ENCODE data around the gene NHLRC4.

The NHLRC4 gene

DNA sequence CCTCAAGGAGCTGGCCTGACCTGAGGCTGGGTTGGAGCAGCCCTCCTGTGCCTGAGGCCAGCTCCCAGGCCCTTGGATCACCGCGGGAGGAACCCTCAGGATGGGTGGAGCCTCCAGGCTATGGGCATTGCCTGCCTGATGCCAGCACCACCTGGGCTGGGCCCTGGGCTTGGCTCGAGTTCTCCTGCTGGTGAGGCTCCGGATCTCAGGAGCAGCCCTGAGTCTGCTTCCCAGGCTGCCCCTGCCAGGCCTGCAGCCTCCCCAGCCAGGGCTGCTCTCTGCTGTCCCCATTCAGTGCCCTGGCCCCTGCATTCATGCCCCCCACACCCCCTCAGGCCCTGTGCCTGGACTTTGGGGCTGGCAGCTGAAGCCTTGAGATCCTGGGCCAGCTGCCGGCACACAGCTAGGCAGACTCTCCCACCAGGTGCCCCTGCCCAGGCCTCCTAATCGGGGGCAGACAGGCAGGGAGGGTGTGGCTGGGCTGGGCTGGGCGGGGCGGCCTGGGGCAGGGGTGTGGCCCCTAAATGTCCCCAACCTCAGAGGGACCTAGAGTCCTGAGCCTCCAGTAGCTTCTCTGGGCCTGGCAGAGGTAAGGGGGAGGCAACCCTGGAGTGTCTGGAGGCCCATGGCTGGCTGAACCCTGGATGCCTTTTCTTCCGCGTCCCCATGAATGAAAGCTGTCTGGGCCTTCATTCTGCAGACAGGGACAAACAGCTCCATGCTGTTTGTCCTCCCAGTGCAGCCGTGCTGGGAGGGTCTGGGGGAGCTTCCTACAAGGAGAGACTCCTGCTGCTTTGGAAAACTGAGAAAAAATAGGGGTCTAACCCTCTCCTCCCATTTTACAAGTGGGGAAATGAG lies 1.8 kb downstream of the NHLRC4 start:
- DNase-seq, result no peak

DNA sequence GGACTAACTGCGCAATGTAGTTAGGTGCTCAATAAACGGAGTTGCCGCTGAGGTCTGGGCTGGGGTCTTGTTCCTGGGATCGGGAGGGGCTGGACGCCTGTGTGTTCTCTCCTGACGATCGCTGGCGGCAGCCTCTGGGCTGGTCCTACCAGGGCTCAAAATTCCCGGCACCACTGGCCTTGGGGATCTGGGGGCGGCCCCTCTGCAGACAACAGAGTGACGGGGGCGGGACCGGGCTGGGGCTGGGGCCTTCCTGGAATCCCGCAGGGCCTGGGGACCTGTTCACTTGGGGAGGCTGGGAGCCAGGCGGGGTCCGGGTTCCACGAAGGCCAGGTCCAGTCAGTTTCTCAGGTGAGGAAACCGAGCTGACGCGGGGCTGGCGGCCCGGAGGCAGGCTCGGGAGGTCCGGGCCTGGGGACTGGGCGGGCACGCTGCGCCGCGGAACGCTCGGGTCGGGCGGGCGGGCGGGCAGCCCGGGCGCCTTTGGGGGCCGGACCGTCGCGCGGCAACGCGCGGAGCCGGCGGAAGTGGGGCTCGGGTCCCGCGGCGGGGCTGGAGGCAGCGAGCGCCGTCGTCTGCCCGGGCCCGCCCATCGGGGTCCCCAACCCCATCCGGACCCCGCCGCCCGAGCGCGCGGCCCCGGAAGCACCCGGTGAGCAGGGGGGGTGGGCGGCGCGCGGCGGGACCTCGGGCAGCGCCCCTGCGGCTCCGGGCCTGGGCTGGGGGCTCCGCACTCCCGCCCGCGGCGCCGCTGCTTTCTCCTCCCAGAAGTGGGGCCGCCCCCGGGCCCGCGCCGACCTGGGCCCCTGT lies 2.8 kb downstream of the NHLRC4 start, which contains the start of gene PIGQ:
Gene PIGQ, plus strand, starts transcription at position 524 of the 810 bp plus-strand sequence. CDS start 4,107 bp downstream, outside the sequence.
- peak; percentile 74 for DNase-seq

DNA sequence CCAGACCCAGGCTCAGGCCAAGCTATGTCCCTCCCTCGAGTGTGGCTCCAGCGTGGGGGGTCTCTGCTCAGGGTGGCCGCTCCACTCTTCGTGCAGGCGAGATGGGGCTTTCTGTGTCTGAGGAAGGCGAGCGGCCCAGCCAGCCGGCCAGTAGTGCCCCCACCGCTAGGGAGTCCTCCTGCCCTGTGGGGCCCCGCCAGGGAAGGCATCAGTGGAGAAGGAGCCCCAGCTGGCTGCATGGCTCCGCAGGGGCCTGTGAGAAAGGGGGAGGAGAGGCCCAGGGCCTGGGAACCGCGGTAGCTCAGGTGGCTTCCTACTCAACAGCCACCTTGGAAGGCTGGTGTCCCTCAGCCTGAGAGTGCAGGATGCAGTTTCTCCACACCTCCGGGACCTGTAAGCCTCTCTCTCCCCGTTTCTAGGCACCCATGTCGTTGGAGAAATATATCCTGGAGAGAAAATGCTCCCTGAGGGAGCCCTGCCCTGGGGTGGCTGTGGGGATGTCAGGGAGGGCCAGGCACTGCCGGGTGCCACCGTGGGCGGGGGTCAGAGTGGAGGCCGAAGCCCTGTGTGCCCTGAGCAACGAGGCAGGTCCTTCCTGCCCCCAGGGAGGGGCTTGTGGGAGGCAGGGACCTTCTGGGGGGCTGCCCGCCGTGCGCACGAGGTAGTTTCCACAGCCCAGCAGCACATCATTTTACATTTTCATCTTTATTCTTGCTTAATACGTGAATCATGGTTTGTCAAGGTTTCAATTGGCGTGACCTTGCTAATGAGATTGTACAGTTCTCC lies 6.3 kb downstream of the NHLRC4 start:
- DNase-seq, result no peak

DNA sequence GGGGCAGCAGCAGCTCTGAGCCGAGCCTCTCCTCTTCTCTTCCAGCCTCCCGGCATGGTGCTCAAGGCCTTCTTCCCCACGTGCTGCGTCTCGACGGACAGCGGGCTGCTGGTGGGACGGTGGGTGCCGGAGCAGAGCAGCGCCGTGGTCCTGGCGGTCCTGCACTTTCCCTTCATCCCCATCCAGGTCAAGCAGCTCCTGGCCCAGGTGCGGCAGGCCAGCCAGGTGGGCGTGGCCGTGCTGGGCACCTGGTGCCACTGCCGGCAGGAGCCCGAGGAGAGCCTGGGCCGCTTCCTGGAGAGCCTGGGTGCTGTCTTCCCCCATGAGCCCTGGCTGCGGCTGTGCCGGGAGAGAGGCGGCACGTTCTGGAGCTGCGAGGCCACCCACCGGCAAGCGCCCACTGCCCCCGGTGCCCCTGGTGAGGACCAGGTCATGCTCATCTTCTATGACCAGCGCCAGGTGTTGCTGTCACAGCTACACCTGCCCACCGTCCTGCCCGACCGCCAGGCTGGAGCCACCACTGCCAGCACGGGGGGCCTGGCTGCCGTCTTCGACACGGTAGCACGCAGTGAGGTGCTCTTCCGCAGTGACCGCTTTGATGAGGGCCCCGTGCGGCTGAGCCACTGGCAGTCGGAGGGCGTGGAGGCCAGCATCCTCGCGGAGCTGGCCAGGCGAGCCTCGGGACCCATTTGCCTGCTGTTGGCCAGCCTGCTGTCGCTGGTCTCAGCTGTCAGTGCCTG lies 7.4 kb downstream of the NHLRC4 start:
- DNase-seq, result no peak

DNA sequence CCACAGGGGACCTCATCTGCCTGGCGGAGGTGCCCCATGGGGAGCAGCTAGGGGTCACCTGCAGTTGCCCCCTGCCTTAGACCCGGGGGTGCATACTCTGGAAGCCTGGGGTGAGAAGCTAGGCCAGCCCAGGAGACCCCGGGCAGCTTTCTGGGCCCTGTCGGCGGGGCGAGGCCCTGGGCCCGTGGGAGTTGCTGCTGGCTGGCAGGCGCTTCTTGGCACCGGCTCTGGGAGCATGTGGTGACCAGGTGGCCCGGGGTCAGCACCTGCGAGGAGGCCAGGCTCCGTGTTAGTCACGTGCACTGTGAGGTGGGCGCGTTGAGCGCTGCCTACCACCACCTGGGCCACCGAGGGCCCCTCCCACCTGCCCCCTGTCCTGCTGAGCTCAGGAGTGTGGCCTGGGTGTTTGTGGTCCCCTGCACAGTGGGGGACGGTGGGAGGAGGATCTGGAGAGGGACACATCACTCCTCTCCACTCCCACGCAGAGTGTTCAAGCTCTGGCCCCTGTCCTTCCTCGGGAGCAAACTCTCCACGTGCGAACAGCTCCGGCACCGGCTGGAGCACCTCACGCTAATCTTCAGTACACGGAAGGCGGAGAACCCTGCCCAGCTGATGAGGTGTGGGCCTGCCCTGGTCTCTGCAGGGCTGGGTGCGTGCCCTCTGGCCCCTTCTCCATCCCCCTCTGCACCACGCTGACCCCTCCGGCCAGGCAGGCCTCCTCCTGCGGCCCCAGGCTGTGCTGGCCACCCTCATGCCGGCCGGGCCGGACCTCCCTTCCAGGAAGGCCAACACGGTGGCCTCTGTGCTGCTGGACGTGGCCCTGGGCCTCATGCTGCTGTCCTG lies 8.8 kb downstream of the NHLRC4 start:
- no peak for DNase-seq

DNA sequence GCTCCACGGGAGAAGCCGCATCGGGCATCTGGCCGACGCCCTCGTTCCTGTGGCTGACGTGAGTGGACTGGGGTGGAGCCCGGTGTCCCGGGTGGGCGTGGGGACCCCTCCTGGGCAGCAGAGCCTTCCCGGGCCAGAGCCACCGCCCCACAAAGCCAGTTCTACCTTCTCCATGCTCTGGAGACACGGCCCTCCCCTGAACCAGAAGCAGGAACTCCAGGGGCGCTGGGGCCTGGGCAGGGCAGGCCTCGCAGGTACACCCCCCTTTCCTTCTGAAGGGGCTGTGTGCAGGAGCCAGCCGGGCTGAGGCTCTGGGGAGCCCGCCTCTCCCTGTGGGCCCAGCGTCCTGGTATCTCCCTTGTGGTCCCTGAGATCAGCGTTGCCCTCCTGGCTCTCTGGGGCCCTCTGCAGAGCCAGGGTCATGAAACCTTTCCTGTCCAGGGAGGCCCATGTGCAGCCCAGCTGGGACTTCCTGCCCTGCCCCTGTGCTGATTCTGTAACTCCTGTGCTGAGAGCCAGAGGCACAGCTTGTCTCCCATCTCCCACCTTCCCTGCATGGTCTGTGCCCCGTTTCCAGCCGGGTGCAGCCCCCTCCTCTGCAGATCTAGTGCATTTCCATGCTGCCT lies 9.5 kb downstream of the NHLRC4 start:
- no peak for DNase-seq

DNA sequence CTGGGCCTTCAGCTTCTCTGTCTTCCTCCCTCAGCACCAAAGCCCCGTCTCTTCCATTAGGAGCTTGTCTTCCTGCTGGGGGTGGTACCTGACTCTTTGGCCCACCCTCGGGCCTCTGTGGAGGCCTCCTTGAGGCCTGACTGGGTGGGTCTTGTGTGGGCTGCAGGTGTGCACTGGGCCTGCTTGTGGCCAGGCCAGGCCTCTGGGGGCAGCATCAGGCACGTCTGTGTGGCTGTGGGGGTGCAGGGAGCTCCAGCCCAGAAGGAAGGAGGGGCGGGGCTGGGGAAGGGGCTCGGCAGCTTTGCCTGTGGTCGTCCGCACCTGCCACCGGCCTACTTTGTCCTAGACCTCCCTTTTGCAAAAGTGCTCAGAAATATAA lies 10.0 kb downstream of the NHLRC4 start:
- DNase-seq, result no peak

DNA sequence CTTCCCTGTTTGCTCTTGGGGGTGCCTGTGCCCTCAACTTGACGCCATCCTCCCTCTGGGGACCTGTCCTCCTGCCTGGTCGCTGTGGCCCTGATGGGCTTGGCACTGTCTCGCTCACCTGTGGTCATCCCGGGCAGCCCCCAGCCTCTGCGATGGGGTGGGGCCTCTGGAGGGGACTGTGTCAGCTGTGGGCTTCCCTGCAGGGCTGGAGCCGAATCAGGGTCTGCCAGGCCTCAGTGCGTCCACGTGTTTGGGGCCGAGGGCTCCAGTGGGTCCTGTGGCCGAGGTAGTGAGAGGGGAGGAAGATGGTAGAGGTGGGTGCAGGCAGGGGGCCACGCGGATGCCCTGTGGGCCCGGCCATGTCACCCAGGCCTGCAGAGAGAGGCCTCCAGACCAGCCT lies 11.0 kb downstream of the NHLRC4 start:
- DNase-seq, result no peak

DNA sequence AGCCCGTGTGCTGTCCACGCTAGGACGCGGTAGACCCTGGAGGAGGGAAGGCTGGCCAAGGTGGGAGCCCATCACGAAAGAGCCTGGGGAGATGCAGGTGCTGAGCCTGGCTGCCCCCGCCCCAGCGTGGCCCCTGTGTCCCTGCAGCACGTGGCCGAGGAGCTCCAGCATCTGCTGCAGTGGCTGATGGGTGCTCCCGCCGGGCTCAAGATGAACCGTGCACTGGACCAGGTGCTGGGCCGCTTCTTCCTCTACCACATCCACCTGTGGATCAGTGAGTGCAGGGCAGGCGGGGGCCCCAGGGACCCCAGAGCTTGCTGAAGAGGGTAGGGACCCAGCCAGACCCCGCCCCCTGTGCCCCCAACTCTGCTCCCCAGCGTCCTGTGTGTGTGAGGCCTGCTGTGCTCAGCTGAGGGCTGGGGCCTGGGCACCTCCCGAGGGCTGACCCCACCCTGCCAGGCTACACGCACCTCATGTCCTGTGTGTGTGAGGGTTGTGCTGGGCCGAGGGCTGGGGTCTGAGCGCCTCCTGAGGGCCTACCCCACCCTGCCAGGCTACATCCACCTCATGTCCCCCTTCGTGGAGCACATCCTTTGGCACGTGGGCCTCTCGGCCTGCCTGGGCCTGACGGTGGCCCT lies 11.5 kb downstream of the NHLRC4 start:
- no peak for DNase-seq

DNA sequence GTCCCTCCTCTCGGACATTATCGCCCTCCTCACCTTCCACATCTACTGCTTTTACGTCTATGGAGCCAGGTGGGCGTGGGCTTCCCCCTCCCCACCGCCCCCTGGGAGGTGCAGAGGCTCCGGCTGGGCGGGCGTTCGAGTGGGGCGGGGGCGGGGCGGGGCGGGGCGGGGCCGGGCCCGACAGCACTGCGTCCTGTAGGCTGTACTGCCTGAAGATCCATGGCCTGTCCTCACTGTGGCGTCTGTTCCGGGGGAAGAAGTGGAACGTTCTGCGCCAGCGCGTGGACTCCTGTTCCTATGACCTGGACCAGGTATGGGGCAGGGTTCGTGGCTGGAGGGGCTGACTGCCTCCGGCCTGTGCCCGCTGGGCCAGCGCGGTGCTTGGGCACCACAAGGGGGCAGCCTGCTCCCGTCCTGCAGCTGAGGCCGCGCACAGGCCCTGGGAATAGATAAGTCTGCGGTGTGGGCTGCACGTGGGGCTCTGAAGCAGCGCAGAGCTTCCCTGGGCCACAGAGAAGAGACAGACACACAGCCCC lies 12.1 kb downstream of the NHLRC4 start:
- peak; percentile 74 for DNase-seq

DNA sequence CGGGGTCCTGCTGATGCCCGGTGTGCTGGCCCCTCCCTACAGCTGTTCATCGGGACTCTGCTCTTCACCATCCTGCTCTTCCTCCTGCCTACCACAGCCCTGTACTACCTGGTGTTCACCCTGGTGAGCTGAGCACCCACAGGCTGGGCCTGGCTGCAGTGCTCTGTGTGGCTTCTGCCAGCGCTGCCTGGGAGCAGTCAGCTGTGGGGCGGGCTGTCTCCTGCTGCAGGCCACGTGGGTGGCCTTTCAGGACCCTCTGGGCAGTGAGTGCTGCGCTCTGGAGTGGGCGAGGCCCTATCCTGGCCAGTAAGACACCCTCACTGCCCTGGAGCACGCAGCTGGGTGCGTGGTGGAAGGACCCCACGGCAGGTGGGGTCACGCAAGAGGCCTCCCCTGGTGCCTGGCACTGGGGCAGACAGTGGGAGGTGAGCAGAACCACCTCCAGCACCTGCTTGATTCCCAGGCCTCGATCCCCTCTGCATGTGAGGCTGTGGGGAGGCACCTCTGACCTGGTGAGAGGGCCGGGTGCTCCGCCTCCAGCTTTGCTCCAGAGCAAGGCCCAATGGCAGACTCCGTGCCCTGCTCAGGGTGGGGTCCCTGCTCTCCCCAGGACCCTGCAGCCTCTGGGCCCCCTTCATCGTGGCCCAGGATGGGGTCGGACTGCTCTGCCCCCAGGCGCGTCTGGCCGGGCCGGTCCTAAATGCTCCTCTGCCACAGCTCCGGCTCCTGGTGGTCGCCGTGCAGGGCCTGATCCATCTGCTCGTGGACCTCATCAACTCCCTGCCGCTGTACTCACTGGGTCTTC lies 13.5 kb downstream of the NHLRC4 start:
- no peak for DNase-seq

DNA sequence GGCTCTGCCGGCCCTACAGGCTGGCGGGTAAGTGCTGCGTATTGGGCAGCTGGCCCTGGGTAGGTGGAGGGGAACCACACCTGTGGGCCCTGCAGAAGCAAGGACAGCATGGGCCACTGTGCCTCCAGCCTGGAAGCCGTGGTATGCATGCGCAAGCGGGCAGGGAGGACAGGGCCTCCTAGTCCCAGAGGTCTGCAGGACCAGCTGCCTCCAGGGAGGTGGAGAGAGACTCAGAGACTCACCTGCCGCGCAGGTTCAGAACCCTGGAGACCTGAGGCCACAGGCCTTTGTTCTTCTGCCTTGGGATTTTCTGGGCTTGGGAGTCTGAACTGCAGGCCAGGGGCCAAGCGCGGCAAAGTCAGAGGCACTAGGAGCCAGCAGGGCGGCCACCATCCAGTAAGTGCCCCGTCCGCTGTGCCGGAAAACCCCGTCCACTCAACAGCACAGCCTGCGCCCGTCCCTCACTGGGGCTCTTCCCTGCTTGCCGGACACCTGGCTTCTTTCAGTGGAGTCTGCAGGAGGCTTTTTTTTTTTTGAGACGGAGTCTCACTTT lies 14.2 kb downstream of the NHLRC4 start:
- DNase-seq, result no peak

DNA sequence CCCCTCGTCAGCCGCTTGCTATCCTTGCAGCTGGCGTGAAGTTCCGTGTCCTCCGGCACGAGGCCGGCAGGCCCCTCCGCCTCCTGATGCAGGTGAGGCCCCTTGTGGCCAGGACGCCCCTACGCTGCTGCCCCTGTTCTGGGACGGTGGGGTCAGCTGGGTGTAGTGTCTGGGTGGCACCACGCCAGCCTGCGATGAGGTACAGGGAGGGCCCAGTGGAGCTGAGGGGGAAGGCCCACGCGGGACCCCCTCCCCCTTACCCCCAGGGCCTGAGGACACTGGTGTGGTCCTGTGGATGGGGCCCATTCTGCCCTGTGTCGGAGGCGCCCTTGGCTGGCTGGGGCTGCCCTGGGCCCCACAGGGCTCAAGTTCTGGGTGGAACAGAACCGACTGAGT lies 15.4 kb downstream of the NHLRC4 start:
- no peak for DNase-seq

DNA sequence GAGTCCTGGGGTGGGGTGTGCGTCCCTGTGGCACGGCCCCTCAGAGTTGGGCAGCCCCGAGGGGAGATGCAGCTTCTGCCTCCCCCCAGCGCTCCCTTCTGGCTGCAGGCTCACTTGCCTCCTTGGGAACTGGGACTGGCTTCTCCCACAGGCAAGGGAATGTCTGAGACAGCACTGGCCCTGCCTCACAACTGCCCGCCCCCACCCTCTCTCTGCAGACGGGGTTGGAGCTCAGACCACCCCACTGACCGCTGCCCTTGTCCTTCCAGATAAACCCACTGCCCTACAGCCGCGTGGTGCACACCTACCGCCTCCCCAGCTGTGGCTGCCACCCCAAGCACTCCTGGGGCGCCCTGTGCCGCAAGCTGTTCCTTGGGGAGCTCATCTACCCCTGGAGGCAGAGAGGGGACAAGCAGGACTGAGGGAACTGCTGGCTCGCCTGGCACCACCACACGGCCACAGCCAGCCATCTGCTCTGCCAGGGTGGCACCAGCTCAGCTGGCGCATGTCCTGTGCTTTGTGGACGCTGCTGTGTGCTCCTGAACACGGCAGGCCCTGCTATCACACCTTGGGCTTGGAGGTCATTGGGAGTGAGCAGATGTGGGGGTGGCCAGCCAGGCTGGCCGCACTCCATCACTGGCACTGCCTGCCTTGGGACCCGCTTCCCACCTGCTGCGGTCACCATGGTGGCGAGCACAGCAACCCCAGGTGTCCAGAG lies 16.0 kb downstream of the NHLRC4 start:
- DNase-seq, result no peak

DNA sequence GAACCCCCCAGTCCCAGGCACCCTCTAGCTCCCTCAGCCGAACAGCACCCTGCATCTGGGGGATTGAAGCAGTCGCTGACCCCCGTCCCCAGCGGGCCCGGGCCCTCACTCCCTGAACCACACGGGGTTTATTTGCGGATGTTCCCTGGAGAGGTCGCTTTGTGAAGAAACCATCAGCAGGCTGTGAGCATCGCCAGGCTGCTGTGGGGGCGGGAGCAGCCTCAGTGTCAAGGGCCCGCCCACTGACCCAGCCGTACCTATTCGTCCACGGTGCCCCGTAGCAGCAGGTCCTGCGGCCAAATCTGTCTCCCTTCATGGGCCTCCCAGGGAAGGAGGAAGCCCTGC lies 16.6 kb downstream of the NHLRC4 start:
- DNase-seq, result no peak

DNA sequence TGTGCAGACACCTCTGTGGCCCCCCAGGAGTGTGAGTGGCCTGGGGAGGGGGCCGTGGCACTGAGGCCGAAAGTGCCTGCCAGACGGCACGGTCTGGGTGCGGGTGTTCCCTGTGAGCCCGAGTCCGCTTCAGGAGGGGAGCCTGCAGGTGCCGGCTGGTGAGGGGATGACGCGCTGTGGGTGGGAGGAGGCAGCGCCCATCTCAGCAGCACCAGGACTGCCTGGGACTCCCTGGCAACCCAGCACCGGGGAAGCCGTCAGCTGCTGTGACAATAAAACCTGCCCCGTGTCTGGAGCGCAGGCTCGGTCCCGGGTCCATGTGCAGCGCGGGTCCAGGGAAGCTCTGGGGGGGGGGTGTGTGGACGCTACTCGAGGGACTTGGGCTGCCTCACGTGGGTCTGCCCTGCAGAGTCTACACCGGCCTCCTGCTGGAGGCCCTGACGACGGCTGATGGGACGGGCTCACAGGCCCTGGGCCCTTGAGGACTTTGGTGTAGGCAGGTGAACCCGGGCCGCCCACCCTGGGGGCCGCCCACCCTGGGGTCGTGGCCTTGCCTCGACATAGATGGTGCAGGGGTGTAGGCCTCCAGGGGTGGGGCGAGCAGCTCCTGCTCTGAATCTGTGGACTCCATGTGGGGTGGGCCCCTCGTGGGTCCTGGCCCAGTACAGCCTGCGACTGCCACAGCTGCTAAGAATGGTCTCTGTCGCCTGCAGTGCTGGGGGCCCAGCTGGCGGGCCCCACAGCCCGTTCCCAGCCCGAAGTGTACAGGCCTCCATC lies 17.2 kb downstream of the NHLRC4 start:
- DNase-seq, result no peak

DNA sequence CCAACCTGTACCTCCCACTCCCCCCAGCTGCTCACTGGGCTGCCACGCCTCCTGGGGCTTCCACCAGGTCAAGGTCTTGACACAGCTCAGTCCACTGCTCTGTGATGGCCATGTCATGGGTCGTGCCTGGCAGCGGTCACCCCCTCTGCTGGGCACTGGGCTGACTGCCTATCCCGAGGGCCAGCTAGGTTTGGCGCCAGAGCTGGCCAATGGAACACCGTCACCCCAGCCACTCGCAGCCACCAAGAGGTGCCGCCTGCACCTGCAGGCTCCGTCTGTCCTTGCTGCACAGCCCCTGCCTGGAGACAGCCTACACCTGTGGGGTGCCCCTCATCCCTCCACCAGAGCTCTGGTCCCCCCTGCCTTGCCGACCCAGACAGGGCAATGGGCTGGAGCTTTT lies 18.5 kb downstream of the NHLRC4 start:
- no peak for DNase-seq

All from CD4-positive, alpha-beta T cell treated with Interleukin-10 for 1 hour (primary cell).